ENCODE data around the gene PRPF4.

DNA sequence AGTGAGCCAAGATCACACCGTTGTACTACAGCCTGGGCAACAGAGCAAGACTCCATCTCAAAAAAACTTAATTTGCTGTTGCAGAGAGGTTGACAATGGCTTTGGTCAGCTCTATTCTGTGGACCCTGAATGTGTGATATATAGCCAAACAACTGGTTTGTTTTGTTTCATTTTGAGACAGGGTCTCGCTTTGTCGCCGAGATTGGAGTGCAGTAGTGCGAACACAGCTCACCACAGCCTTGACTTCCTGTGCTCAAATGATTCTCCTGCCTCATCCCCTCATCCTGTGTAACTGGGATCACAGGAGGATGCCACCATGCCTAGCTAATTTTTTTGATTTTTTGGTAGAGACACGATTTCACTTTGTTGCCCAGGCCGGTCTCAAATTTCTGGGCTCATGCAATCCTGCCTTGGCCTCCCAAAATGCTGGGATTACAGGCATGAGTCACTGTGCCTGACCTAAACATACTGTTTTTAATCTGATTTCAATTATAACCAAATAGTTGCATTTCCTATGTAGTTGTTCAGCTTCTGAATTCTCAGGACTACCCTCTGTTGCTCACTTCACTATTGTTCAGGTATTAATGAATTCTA lies 17.9 kb downstream of the PRPF4 start:
- TF ChIP-seq POLR2A (IDR thresholded peaks at IDR 0.05), result no peak
- TF ChIP-seq, protein P1, sequence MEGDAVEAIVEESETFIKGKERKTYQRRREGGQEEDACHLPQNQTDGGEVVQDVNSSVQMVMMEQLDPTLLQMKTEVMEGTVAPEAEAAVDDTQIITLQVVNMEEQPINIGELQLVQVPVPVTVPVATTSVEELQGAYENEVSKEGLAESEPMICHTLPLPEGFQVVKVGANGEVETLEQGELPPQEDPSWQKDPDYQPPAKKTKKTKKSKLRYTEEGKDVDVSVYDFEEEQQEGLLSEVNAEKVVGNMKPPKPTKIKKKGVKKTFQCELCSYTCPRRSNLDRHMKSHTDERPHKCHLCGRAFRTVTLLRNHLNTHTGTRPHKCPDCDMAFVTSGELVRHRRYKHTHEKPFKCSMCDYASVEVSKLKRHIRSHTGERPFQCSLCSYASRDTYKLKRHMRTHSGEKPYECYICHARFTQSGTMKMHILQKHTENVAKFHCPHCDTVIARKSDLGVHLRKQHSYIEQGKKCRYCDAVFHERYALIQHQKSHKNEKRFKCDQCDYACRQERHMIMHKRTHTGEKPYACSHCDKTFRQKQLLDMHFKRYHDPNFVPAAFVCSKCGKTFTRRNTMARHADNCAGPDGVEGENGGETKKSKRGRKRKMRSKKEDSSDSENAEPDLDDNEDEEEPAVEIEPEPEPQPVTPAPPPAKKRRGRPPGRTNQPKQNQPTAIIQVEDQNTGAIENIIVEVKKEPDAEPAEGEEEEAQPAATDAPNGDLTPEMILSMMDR (IDR thresholded peaks at IDR 0.05), result no peak
- TF ChIP-seq POLR2AphosphoS5 (IDR thresholded peaks at IDR 0.05; ENCODE audit: insufficient read depth in 1 of 2, low read depth in 1 of 2), result no peak

Measured in vagina (tissue), 2 donors.